Thyroid gland (tissue), 4 donors: ENCODE results near the gene SYNDIG1L.

Experiments
- CTCF ChIP-seq, 6 experiments: fragments of 200-600 bp in 3 of 6; fragments of 450-650 bp in 3 of 6; sonication (generic) in 3 of 6; IDR thresholded peaks; one replicate each; pipeline ENCODE4 v1.5.1; 2016 to 2019; ENCODE audit warnings: antibody characterized with exemption in 6 of 6, mild to moderate bottlenecking in 2 of 6, inconsistent platforms in 1 of 6, moderate library complexity in 1 of 6
- POLR2A ChIP-seq, 2 donors: fragments of 450-650 bp; IDR thresholded peaks; one replicate each; pipeline ENCODE4 v1.6.1; 2017; ENCODE audit warnings: antibody characterized with exemption in 2 of 2, mild to moderate bottlenecking in 2 of 2, moderate library complexity in 1 of 2

- TF ChIP-seq CTCF (IDR thresholded peaks at IDR 0.05): no peak
- TF ChIP-seq POLR2A (IDR thresholded peaks at IDR 0.05): no peak
Observed at GRCh38 chr14:74395094-74395493, 30.9 kb downstream of the SYNDIG1L start.
